ENCODE data around the gene LYRM9. TPM values are rescaled to one million over a fixed set of nuclear protein-coding genes. Genes with fewer than 3 reads are reported as not detected.

Gene LYRM9
- total and polyA plus RNA-seq, 4 donors: 16.0 to 27.1 (median 21.8) TPM

DNA sequence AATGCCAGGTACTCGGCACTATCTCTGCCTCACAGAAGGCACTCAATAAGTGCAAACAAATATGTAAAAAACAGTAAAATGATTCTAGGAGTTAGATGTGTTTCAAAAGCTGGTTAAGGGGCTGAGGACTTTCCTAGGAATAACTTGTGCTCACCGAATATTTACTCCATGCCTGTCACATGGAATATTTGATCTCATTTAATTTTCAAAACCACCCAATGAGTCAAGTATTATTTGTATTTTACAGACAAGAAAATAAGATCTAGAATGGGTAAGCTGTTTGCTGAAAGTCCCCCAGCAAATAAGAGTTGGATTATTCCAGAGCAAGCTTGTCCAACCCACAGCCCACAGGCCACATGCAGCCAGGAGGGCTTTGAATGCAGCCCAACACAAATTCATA, 34.6 kb upstream of the LYRM9 start:
- no peaks in the 10 kb centered on the region for H3K9me3 ChIP-seq (ENCODE audit: control insufficient read depth, insufficient read depth, low read length)
- no peak for DNase-seq (ENCODE audit: low read depth in 4 of 6, low spot score in 6 of 6)
- H3K4me1 ChIP-seq (ENCODE audit: control insufficient read depth, insufficient read depth, low read length): no peaks in the 10 kb centered on the region
- no peaks in the 10 kb centered on the region for H3K27me3 ChIP-seq (ENCODE audit: control insufficient read depth, insufficient read depth, low read length)
- H3K36me3 ChIP-seq (ENCODE audit: control insufficient read depth, insufficient read depth, low read length): no peaks in the 10 kb centered on the region
- no CpG with 5 or more reads among the region's 2 CpGs for WGBS (ENCODE audit: insufficient coverage)
- H3K27ac ChIP-seq (ENCODE audit: low read depth, low read length): no peak overlapping the region
- no peak overlapping the region for H3K4me3 ChIP-seq (ENCODE audit: low read depth, low read length)

DNA sequence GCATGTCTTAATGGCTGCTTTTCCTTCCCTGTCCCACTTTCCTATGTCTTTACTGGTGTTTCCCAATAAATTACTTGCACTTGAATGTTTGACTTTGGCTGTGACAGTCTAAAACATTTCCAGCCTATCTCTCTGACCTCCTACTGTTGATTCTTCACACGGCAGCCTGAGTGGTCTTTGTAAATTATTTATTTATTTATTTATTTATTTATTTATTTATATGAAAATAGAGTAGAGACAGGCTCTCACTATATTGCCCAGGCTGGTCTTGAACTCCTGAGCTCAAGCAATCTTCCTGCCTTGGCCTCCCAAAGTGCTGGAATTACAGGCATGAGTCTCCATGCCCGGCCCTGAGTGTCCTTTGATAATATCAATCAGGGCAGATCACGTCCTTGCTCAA, 28.4 kb upstream of the LYRM9 start:
- H3K4me3 ChIP-seq (ENCODE audit: low read depth, low read length): no peak overlapping the region
- H3K36me3 ChIP-seq (ENCODE audit: control insufficient read depth, insufficient read depth, low read length): no peaks in the 10 kb centered on the region
- no peaks in the 10 kb centered on the region for H3K9me3 ChIP-seq (ENCODE audit: control insufficient read depth, insufficient read depth, low read length)
- no peak overlapping the region for H3K27ac ChIP-seq (ENCODE audit: low read depth, low read length)
- no peaks in the 10 kb centered on the region for H3K27me3 ChIP-seq (ENCODE audit: control insufficient read depth, insufficient read depth, low read length)
- no peaks in the 10 kb centered on the region for H3K4me1 ChIP-seq (ENCODE audit: control insufficient read depth, insufficient read depth, low read length)
- no peak for DNase-seq (ENCODE audit: low read depth in 4 of 6, low spot score in 6 of 6)
- 85% methylated on average over 2 of the region's 3 CpGs for WGBS (ENCODE audit: insufficient coverage)

DNA sequence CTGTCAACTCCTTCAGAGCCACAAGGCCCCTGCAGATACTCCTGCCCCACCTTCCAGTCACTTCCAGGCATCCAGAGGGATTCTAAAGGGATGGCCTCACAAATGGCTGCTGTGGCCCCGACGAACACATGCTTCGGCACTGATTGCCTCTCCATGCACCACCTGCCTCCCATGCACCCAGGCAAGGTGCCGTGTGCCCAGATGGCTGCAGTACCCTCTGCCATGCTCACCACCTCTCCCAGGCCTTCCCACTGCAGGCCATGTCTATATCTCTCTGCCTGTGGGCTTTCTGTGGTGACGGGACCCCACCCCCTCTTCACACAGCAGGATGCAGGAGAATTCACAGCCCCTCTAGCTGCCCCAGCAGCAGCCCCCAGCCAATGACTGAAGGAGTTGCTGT, 27.9 kb upstream of the LYRM9 start:
- Histone ChIP-seq H3K4me3 (ENCODE audit: low read depth, low read length) (no peak overlapping the region), H3K4me1 (ENCODE audit: control insufficient read depth, insufficient read depth, low read length) (no peaks in the 10 kb centered on the region), H3K27ac (ENCODE audit: low read depth, low read length) (no peak overlapping the region), H3K36me3 (ENCODE audit: control insufficient read depth, insufficient read depth, low read length) (no peaks in the 10 kb centered on the region), H3K9me3 (ENCODE audit: control insufficient read depth, insufficient read depth, low read length) (no peaks in the 10 kb centered on the region), H3K27me3 (ENCODE audit: control insufficient read depth, insufficient read depth, low read length) (no peaks in the 10 kb centered on the region)
- WGBS (ENCODE audit: insufficient coverage): 74% methylated on average over 5 of the region's 5 CpGs
- DNase-seq (ENCODE audit: low read depth in 4 of 6, low spot score in 6 of 6): no peak

DNA sequence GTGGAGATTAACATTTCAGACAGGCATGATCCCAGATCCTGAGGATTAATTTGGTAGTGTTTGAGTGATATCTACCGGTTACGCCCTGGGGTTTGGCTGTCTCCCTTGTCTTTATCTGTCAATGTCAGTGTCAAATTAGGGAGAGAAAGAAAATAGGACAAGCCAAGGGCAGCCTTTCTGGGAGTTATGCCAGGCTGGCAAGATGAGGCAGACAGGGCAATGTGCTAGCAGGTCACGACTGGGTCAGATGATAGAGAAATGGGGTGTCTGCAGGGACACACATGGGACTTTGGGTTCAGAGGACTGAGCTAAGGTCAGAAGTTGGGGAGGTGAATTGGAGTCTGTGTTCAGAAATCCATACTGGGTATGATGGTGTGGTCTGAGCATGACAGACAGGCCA, 27.4 kb upstream of the LYRM9 start:
- H3K27ac ChIP-seq (ENCODE audit: low read depth, low read length): no peak overlapping the region
- no peaks in the 10 kb centered on the region for H3K9me3 ChIP-seq (ENCODE audit: control insufficient read depth, insufficient read depth, low read length)
- H3K4me3 ChIP-seq (ENCODE audit: low read depth, low read length): no peak overlapping the region
- no peaks in the 10 kb centered on the region for H3K36me3 ChIP-seq (ENCODE audit: control insufficient read depth, insufficient read depth, low read length)
- no peak for DNase-seq (ENCODE audit: low read depth in 4 of 6, low spot score in 6 of 6)
- H3K27me3 ChIP-seq (ENCODE audit: control insufficient read depth, insufficient read depth, low read length): no peaks in the 10 kb centered on the region
- H3K4me1 ChIP-seq (ENCODE audit: control insufficient read depth, insufficient read depth, low read length): no peaks in the 10 kb centered on the region
- WGBS (ENCODE audit: insufficient coverage): 84% methylated on average over 3 of the region's 3 CpGs

DNA sequence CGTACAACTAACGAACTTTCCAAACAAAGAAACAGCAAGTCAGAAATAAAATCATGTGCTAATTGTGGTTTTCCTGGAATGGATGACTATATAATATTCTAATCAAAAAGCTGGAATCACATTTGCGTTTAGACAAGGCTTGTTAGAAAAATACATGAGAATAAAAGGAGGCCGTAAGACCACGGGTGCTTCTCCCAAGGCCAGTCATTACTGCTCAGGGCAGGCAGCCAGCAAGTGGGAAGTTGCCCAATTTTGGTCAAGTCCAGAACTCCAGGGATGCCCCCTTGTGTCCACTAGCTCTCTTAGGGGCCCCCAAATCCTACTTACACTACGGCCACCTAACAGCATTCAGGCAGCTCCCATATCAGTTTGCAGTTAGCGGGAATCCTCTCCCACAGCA, 25.9 kb upstream of the LYRM9 start:
- H3K4me1 ChIP-seq (ENCODE audit: control insufficient read depth, insufficient read depth, low read length): no peaks in the 10 kb centered on the region
- no peak overlapping the region for H3K4me3 ChIP-seq (ENCODE audit: low read depth, low read length)
- H3K9me3 ChIP-seq (ENCODE audit: control insufficient read depth, insufficient read depth, low read length): no peaks in the 10 kb centered on the region
- no peaks in the 10 kb centered on the region for H3K27me3 ChIP-seq (ENCODE audit: control insufficient read depth, insufficient read depth, low read length)
- H3K27ac ChIP-seq (ENCODE audit: low read depth, low read length): no peak overlapping the region
- DNase-seq (ENCODE audit: low read depth in 4 of 6, low spot score in 6 of 6): no peak
- 30% methylated on average over 2 of the region's 7 CpGs for WGBS (ENCODE audit: insufficient coverage)
- H3K36me3 ChIP-seq (ENCODE audit: control insufficient read depth, insufficient read depth, low read length): no peaks in the 10 kb centered on the region

DNA sequence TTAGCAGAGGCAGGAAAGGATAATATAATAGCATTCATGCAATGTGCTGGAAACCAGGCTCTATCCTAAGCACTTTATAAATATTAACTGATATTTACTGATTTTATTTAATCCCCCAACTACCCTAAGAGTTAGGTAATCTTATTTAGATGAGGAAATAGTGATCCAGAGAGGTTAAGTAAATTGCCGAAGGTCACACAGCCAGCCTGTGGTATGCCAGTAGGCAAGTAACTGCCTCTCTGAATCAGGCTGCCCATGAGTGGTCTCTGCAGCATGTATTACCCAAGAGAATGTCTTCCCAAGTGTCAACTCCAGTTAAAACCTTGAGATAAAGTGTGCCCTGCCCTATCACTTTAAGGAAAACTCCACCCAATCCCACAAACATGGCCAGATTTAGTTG, 25.3 kb upstream of the LYRM9 start:
- no peaks in the 10 kb centered on the region for H3K4me1 ChIP-seq (ENCODE audit: control insufficient read depth, insufficient read depth, low read length)
- no peaks in the 10 kb centered on the region for H3K9me3 ChIP-seq (ENCODE audit: control insufficient read depth, insufficient read depth, low read length)
- H3K27ac ChIP-seq (ENCODE audit: low read depth, low read length): no peak overlapping the region
- H3K4me3 ChIP-seq (ENCODE audit: low read depth, low read length): no peak overlapping the region
- no peak for DNase-seq (ENCODE audit: low read depth in 4 of 6, low spot score in 6 of 6)
- no peaks in the 10 kb centered on the region for H3K36me3 ChIP-seq (ENCODE audit: control insufficient read depth, insufficient read depth, low read length)
- 100% methylated on average over 1 of the region's 1 CpG for whole genome bisulfite sequencing (ENCODE audit: insufficient coverage)
- H3K27me3 ChIP-seq (ENCODE audit: control insufficient read depth, insufficient read depth, low read length): no peaks in the 10 kb centered on the region

DNA sequence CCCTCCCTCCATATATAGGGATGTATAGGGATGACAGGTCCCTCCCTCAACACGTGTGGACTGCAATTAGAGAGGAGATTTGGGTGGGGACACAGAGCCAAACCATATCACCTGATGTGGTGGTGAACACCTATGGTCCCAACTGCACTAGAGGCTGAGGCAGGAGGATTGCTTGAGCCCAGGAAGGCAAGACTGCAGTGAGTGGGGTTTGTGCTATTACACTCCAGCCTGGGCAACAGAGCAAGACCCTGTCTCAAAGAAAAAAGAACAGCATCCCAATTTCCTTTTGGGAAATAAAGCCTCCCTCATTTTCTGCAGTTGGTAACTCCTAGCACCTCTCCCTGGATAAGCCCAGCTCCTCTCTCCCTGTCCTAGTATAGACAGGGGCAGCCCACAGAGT, 23.8 kb upstream of the LYRM9 start:
- no peaks in the 10 kb centered on the region for H3K36me3 ChIP-seq (ENCODE audit: control insufficient read depth, insufficient read depth, low read length)
- no CpG with 5 or more reads among the region's 1 CpG for WGBS (ENCODE audit: insufficient coverage)

DNA sequence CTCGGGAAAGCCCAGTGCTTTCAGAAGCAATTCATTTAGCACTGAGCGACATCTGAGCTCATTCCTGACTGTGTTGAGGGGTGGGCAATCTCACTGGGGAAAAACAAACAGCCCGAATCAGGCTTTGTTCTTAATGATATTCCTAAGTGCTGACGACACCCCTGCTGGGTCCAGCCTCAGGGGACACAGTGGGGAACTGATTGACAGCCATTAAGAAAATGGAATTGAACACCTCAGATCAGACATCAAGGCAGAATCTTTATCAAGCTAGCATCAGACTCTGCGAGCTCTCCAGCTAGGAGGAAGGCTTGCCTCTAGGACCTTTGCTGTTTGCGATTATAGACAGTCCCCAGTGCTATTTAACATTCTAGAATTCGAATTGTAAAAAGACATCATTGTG, 22.5 kb upstream of the LYRM9 start:
- Histone ChIP-seq H3K9me3 (ENCODE audit: control insufficient read depth, insufficient read depth, low read length) (no peaks in the 10 kb centered on the region), H3K27me3 (ENCODE audit: control insufficient read depth, insufficient read depth, low read length) (no peaks in the 10 kb centered on the region), H3K27ac (ENCODE audit: low read depth, low read length) (no peak overlapping the region), H3K4me3 (ENCODE audit: low read depth, low read length) (no peak overlapping the region), H3K4me1 (ENCODE audit: control insufficient read depth, insufficient read depth, low read length) (no peaks in the 10 kb centered on the region), H3K36me3 (ENCODE audit: control insufficient read depth, insufficient read depth, low read length) (no peaks in the 10 kb centered on the region)
- DNase-seq (ENCODE audit: low read depth in 4 of 6, low spot score in 6 of 6): peak in 1 of 6 donors; percentile 82
- 2% methylated on average over 5 of the region's 7 CpGs for WGBS (ENCODE audit: insufficient coverage)

More for the DNA sequence above, 23.8 kb upstream of the LYRM9 start:
- no peak for DNase-seq (ENCODE audit: low read depth in 4 of 6, low spot score in 6 of 6)
- H3K4me3 ChIP-seq (ENCODE audit: low read depth, low read length): no peak overlapping the region
- H3K27ac ChIP-seq (ENCODE audit: low read depth, low read length): no peak overlapping the region
- H3K4me1 ChIP-seq (ENCODE audit: control insufficient read depth, insufficient read depth, low read length): no peaks in the 10 kb centered on the region
- H3K9me3 ChIP-seq (ENCODE audit: control insufficient read depth, insufficient read depth, low read length): no peaks in the 10 kb centered on the region
- no peaks in the 10 kb centered on the region for H3K27me3 ChIP-seq (ENCODE audit: control insufficient read depth, insufficient read depth, low read length)

DNA sequence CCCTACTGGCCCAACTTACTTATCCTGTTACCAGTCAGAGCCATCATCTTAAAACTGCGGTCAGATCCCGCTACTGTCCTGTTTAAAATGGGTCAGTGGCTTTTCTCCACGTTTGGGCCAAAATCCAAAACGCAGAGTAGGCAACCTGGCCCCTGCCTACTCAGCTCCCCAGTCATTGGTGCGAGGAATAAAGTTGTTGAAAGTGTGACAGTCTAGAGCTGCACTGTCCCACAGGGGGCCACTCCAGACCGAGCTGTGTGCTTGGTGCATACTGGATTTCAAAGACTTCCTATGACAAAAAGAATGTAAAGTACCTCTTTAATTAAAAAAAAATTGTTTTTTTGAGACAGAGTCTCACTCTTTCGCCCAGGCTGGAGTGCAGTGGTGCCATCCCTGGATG, 21.2 kb upstream of the LYRM9 start:
- no peaks in the 10 kb centered on the region for H3K9me3 ChIP-seq (ENCODE audit: control insufficient read depth, insufficient read depth, low read length)
- H3K36me3 ChIP-seq (ENCODE audit: control insufficient read depth, insufficient read depth, low read length): no peaks in the 10 kb centered on the region
- 66% methylated on average over 4 of the region's 7 CpGs for WGBS (ENCODE audit: insufficient coverage)
- H3K4me3 ChIP-seq (ENCODE audit: low read depth, low read length): no peak overlapping the region
- H3K27ac ChIP-seq (ENCODE audit: low read depth, low read length): no peak overlapping the region
- H3K27me3 ChIP-seq (ENCODE audit: control insufficient read depth, insufficient read depth, low read length): no peaks in the 10 kb centered on the region
- H3K4me1 ChIP-seq (ENCODE audit: control insufficient read depth, insufficient read depth, low read length): no peaks in the 10 kb centered on the region
- no peak for DNase-seq (ENCODE audit: low read depth in 4 of 6, low spot score in 6 of 6)

DNA sequence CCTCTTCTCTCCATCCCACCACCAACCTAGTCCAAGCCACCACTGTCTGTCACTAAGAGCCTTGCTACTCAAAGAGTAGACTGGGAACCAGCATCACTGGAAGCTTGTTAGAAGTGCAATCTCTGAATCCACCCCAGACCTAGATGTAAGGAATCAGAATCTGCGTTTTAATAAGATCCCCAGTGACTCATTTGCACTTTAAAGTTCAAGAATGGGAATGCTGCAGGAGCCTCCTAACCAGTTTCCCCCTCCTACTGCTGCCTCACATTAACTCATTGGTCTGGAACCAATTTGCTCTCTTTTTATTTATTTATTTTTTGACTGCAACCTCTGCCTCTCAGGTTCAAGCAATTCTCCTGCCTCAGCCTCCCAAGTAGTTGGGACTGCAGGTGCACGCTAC, 19.8 kb upstream of the LYRM9 start:
- WGBS (ENCODE audit: insufficient coverage): 50% methylated on average over 2 of the region's 2 CpGs

More for the DNA sequence above, 19.8 kb upstream of the LYRM9 start:
- no peaks in the 10 kb centered on the region for H3K27me3 ChIP-seq (ENCODE audit: control insufficient read depth, insufficient read depth, low read length)
- peak in 1 of 6 donors; percentile 50 for DNase-seq (ENCODE audit: low read depth in 4 of 6, low spot score in 6 of 6)
- no peaks in the 10 kb centered on the region for H3K4me1 ChIP-seq (ENCODE audit: control insufficient read depth, insufficient read depth, low read length)
- no peaks in the 10 kb centered on the region for H3K9me3 ChIP-seq (ENCODE audit: control insufficient read depth, insufficient read depth, low read length)
- H3K36me3 ChIP-seq (ENCODE audit: control insufficient read depth, insufficient read depth, low read length): no peaks in the 10 kb centered on the region
- H3K4me3 ChIP-seq (ENCODE audit: low read depth, low read length): no peak overlapping the region
- H3K27ac ChIP-seq (ENCODE audit: low read depth, low read length): no peak overlapping the region

All from spinal cord (tissue), 10 donors.